ENCODE data around the gene HCRTR1. TPM values are rescaled to one million over a fixed set of nuclear protein-coding genes. Genes with fewer than 3 reads are reported as not detected.

Gene HCRTR1
- total RNA-seq, 2 donors from 2014 or later = not detected

DNA sequence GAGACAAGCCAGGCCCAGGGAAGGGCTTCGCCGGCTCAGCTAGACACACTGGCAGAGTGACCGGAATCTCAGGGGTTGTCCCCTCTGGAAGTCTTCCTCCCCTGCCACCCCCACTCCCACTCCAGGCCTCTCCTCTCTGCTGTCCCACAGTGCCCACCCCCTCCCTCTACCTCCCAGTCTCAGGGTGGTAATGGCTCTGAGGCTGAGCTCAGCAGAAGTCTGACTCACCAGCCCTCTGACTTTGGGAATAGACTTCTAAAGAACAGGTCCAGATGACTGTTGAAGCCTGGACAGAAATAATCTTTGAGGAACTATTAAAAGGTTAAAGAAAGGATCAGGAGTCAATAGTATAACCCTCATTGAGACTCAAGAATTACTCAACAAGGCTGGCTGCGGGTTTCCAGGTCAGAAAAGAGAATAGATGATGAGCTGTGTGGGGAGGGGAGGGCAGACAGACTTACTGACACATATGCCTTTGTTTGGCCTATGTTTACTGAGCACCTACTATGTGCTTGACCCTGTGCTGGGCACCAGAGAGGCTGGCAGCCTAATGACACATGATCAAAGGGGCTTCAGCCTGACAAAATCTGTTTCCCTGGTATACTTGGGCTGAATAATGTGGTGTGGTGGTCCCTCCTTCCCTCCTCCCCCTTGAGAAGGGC lies 8.2 kb downstream of the HCRTR1 start:
- DNase-seq (no peak), ATAC-seq (no peak)
- H3K36me3 ChIP-seq (replicated peaks in 1 of 2; ENCODE audit: insufficient read depth in 1 of 2, low read depth in 2 of 2) = peaks cover 0 to 6% of the 10 kb centered on the region in 2 donors
- no peaks in the 10 kb centered on the region for H3K27me3 ChIP-seq
- peaks cover 25% of the 10 kb centered on the region for H3K4me1 ChIP-seq
- no peaks in the 10 kb centered on the region for H3K9me3 ChIP-seq
- intact Hi-C loops (cut with DNase I) = no loop called here
- no peak overlapping the region for H3K4me3 ChIP-seq
- no peak overlapping the region for H3K27ac ChIP-seq
- no peak for TF ChIP-seq POLR2A (IDR thresholded peaks at IDR 0.05)
- TF ChIP-seq, protein P1, sequence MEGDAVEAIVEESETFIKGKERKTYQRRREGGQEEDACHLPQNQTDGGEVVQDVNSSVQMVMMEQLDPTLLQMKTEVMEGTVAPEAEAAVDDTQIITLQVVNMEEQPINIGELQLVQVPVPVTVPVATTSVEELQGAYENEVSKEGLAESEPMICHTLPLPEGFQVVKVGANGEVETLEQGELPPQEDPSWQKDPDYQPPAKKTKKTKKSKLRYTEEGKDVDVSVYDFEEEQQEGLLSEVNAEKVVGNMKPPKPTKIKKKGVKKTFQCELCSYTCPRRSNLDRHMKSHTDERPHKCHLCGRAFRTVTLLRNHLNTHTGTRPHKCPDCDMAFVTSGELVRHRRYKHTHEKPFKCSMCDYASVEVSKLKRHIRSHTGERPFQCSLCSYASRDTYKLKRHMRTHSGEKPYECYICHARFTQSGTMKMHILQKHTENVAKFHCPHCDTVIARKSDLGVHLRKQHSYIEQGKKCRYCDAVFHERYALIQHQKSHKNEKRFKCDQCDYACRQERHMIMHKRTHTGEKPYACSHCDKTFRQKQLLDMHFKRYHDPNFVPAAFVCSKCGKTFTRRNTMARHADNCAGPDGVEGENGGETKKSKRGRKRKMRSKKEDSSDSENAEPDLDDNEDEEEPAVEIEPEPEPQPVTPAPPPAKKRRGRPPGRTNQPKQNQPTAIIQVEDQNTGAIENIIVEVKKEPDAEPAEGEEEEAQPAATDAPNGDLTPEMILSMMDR (IDR thresholded peaks at IDR 0.05) = no peak
- 67 to 86% methylated on average over 1 to 4 of the region's 4 CpGs for WGBS, 2 donors

DNA sequence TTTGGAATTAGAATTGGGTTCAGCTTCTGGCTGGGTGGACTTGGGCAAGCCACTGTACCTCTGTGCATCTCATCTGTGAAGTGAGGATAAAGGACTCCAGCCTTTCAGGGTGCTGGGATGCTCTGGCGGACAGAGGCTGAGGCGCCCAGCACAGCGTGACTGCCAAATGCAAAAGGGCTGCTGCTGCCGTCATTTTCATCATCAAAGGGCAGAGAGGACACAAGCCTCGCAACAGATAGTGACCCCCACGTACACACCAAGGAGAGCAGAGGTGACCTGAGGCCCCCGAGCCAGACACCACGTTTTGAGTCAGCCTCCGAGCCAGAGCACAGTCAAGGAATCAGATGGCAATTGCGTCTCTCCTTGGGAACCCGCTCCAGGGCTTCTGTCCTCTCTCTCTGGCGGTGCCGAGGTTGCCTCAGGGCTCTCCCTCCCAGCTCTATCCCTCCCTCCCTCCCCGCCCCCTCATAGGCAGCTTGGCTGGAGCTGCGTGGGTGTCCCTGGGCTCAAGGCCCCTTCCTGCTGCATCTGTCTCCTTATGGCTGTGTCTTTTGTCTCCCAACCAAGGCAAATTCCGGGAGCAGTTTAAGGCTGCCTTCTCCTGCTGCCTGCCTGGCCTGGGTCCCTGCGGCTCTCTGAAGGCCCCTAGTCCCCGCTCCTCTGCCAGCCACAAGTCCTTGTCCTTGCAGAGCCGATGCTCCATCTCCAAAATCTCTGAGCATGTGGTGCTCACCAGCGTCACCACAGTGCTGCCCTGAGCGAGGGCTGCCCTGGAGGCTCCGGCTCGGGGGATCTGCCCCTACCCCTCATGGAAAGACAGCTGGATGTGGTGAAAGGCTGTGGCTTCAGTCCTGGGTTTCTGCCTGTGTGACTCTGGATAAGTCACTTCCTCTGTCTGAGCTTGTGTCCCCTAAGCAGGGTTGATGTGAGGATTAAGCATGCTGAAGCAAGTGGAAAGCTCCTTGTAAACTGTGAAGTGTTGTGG lies 9.0 kb downstream of the HCRTR1 start:
- no peaks in the 10 kb centered on the region for H3K27me3 ChIP-seq
- H3K27ac ChIP-seq = peak overlapping the region; percentile 56 to 78 (median 72)
- no peaks in the 10 kb centered on the region for H3K9me3 ChIP-seq
- intact Hi-C loops (cut with DNase I) = no loop called here
- ATAC-seq = no peak
- TF ChIP-seq, protein P1 (IDR thresholded peaks at IDR 0.05) = no peak
- TF ChIP-seq POLR2A (IDR thresholded peaks at IDR 0.05) = no peak
- no peak overlapping the region for H3K4me3 ChIP-seq
- peaks cover 25% of the 10 kb centered on the region for H3K4me1 ChIP-seq
- peaks cover 0 to 13% of the 10 kb centered on the region in 2 donors for H3K36me3 ChIP-seq (replicated peaks in 1 of 2; ENCODE audit: insufficient read depth in 1 of 2, low read depth in 2 of 2)
- 78 to 80% methylated on average over 16 to 23 of the region's 23 CpGs for WGBS, 2 donors
- DNase-seq = peak in 1 of 4 donors; percentile 22

DNA sequence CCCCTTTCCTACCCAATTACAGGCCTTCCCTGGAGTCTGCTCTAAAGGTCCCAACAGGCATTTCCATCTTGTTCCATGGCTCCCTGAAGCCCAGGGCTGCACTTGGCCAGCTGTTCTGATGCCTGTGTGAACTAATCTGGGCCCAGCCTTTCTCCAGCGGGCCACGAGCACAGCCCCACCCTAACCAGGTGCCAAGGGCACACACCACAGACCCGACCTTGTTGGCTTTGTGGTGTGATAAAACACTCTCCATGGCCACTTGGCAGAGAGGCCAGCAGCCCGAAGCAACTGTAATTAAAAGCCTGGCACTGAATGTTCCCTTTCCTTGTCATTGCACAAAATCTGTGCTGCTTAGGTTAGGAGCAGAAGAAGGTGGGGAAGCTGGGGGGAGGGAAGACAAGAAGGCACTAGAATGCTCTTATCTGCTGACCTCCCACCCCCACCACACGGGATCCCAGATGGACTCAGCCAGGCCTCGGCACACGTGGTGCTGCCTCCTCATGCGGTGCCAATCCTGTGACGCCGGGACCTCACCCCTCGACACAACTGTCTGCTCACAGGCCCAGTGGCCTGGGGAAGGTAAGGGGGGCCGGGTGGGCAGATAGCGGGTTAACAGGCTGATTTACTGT lies 9.9 kb downstream of the HCRTR1 start:
- 22 to 39% methylated on average over 11 to 13 of the region's 13 CpGs for WGBS, 2 donors
- ATAC-seq = peak; percentile 78
- intact Hi-C loops (cut with DNase I) = no loop called here
- no peaks in the 10 kb centered on the region for H3K9me3 ChIP-seq
- H3K4me1 ChIP-seq = peaks cover 25% of the 10 kb centered on the region
- DNase-seq = peak; percentile 67 to 90 (median 86)
- TF ChIP-seq POLR2A (IDR thresholded peaks at IDR 0.05) = peak in 1 of 3 donors; percentile 4
- TF ChIP-seq, protein P1 (IDR thresholded peaks at IDR 0.05) = no peak
- H3K27me3 ChIP-seq = no peaks in the 10 kb centered on the region
- H3K27ac ChIP-seq = peak overlapping the region; percentile 56 to 78 (median 72)
- H3K4me3 ChIP-seq = no peak overlapping the region
- H3K36me3 ChIP-seq (replicated peaks in 1 of 2; ENCODE audit: insufficient read depth in 1 of 2, low read depth in 2 of 2) = peaks cover 0 to 18% of the 10 kb centered on the region in 2 donors

DNA sequence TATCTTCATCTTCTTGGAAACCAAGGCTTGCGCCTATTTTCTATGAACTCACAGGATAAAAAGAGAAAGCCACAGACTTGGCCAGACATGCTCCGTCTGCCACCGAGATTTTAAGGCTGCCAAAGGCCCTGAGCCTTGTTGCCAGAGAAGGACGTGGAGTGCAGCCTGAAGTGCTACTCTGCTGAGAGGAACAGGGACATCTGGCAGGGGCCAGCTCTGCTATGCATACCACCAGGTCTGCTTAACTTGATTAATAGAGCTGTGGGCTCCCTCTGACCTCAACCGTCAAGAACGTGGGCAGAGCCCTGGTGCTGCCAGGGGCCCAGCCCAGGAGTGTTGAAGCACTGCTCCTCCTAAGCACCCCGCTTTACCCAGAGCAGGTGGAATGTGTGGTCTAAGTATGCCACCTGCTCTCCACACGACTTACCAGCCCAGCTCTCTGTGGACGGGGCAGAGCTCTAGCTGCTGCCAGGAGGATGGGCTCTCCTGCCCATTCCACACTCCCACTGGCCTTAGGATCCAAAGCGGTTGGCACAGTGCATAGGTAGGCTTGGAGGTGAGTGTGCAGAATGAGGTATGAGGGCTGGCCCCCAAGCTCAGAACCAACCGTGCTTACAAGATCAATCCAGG lies 10.6 kb downstream of the HCRTR1 start:
- peak; percentile 28 for ATAC-seq
- no peaks in the 10 kb centered on the region for H3K9me3 ChIP-seq
- intact Hi-C loops (cut with DNase I) = no loop called here
- peak overlapping the region; percentile 56 to 78 (median 72) for H3K27ac ChIP-seq
- no peak for TF ChIP-seq POLR2A (IDR thresholded peaks at IDR 0.05)
- TF ChIP-seq, protein P1 (IDR thresholded peaks at IDR 0.05) = no peak
- H3K27me3 ChIP-seq = no peaks in the 10 kb centered on the region
- no peak overlapping the region for H3K4me3 ChIP-seq
- H3K36me3 ChIP-seq (replicated peaks in 1 of 2; ENCODE audit: insufficient read depth in 1 of 2, low read depth in 2 of 2) = peaks cover 0 to 22% of the 10 kb centered on the region in 2 donors
- peak; percentile 30 to 68 (median 60) for DNase-seq
- H3K4me1 ChIP-seq = peaks cover 25% of the 10 kb centered on the region
- 57 to 58% methylated on average over 6 to 11 of the region's 11 CpGs for WGBS, 2 donors

All from body of pancreas (tissue), 4 donors.